H9 (cell line): ENCODE data around the gene IARS1. TPM values are rescaled to one million over a fixed set of nuclear protein-coding genes. Genes with fewer than 3 reads are reported as not detected.
A peak's percentile ranks its signal among the peaks of the same experiment; 100 is the strongest.

Source experiments
- DNase-seq: peaks from one replicate; pipeline ENCODE4 v3.0.0-alpha.2; 2017
- H2AFZ ChIP-seq: one replicate; pipeline ENCODE4 v1.6.1; 2013; ENCODE audit warnings: mild to moderate bottlenecking, low read length, control low read depth, moderate library complexity
- H2AK5ac ChIP-seq: 2 replicates; pipeline ENCODE4 v1.6.1; 2013; ENCODE audit warnings: low read length, control low read depth, mixed read lengths; ENCODE audit not compliant: insufficient read length
- H2BK120ac ChIP-seq: one replicate; pipeline ENCODE4 v1.6.1; 2013; ENCODE audit warnings: low read depth, mild to moderate bottlenecking, low read length, control low read depth, inconsistent platforms; ENCODE audit not compliant: poor library complexity, severe bottlenecking
- H2BK12ac ChIP-seq: 2 replicates; pipeline ENCODE4 v1.6.1; 2013; ENCODE audit warnings: low read length, control low read depth, mixed read lengths, low read depth; ENCODE audit not compliant: insufficient read length
- H2BK15ac ChIP-seq: 2 replicates; pipeline ENCODE4 v1.6.1; 2013; ENCODE audit warnings: low read depth, low read length, control low read depth
- H2BK20ac ChIP-seq: one replicate; pipeline ENCODE4 v1.6.1; 2013; ENCODE audit warnings: low read depth, mild to moderate bottlenecking, low read length, control low read depth, inconsistent platforms; ENCODE audit not compliant: poor library complexity, severe bottlenecking
- H2BK5ac ChIP-seq: 2 replicates; pipeline ENCODE4 v1.6.1; 2013; ENCODE audit warnings: low read length, control low read depth, mixed read lengths; ENCODE audit not compliant: insufficient read length
- H3K14ac ChIP-seq: 2 replicates; pipeline ENCODE4 v1.6.1; 2013; ENCODE audit warnings: low read length, control low read depth; ENCODE audit not compliant: insufficient read depth
- H3K18ac ChIP-seq: 2 replicates; pipeline ENCODE4 v1.6.1; 2013; ENCODE audit warnings: low read depth, mild to moderate bottlenecking, mixed read lengths, low read length, control low read depth; ENCODE audit not compliant: insufficient read length
- H3K23ac ChIP-seq: 2 replicates; pipeline ENCODE4 v1.6.1; 2013; ENCODE audit warnings: low read length, control low read depth, mixed read lengths, low read depth; ENCODE audit not compliant: insufficient read length
- H3K23me2 ChIP-seq: 2 replicates; pipeline ENCODE4 v1.6.1; 2013; ENCODE audit warnings: low read depth, mild to moderate bottlenecking, mixed read lengths, low read length, control low read depth; ENCODE audit not compliant: insufficient read length, poor library complexity, severe bottlenecking
- H3K27ac ChIP-seq: 2 replicates; pipeline ENCODE4 v1.5.1; 2013; ENCODE audit warnings: low read length, control low read depth, mixed read lengths, low read depth; ENCODE audit not compliant: insufficient read length
- H3K27me3 ChIP-seq: 2 replicates; pipeline ENCODE4 v1.6.1; 2013; ENCODE audit warnings: low read length, control low read depth, inconsistent platforms; ENCODE audit not compliant: insufficient read depth
- H3K4ac ChIP-seq: 2 replicates; pipeline ENCODE4 v1.6.1; 2013; ENCODE audit warnings: low read depth, mild to moderate bottlenecking, control low read depth, inconsistent platforms, low read length, moderate library complexity
- H3K4me1 ChIP-seq: 2 replicates; pipeline ENCODE4 v1.6.1; 2013; ENCODE audit warnings: low read length, control low read depth, inconsistent platforms; ENCODE audit not compliant: insufficient read depth
- H3K4me2 ChIP-seq: 2 replicates; pipeline ENCODE4 v1.6.1; 2013; ENCODE audit warnings: low read length, control low read depth, mixed read lengths; ENCODE audit not compliant: insufficient read length, insufficient read depth
- H3K56ac ChIP-seq: 2 replicates; pipeline ENCODE4 v1.6.1; 2013; ENCODE audit warnings: low read depth, mild to moderate bottlenecking, mixed read lengths, low read length, control low read depth; ENCODE audit not compliant: insufficient read length
- H3K79me1 ChIP-seq: 2 replicates; pipeline ENCODE4 v1.6.1; 2013; ENCODE audit warnings: low read depth, mild to moderate bottlenecking, moderate library complexity, low read length, control low read depth, inconsistent platforms; ENCODE audit not compliant: insufficient read depth, poor library complexity, severe bottlenecking
- H3K79me2 ChIP-seq: 2 replicates; pipeline ENCODE4 v1.6.1; 2013; ENCODE audit warnings: low read length, control low read depth, inconsistent platforms; ENCODE audit not compliant: insufficient read depth
- H3K9ac ChIP-seq: 2 replicates; pipeline ENCODE4 v1.6.1; 2013; ENCODE audit warnings: low read length, control low read depth, mixed read lengths; ENCODE audit not compliant: insufficient read length; ENCODE audit errors: extremely low read depth
- H3K9me3 ChIP-seq: one replicate; pipeline ENCODE4 v1.6.1; 2013; ENCODE audit warnings: low read depth, low read length, inconsistent platforms; ENCODE audit not compliant: control insufficient read depth
- H3T11ph ChIP-seq: one replicate; pipeline ENCODE4 v1.6.1; 2013; ENCODE audit warnings: mild to moderate bottlenecking, low read length, control low read depth, inconsistent platforms
- H4K20me1 ChIP-seq: one replicate; pipeline ENCODE4 v1.6.1; 2013; ENCODE audit not compliant: control insufficient read depth, insufficient read length, insufficient read depth
- H4K5ac ChIP-seq: 2 replicates; pipeline ENCODE4 v1.6.1; 2013; ENCODE audit warnings: low read depth, mild to moderate bottlenecking, mixed read lengths, low read length, control low read depth; ENCODE audit not compliant: insufficient read length
- H4K8ac ChIP-seq: replicated peaks from 2 replicates; pipeline ENCODE4 v1.6.1; 2013; ENCODE audit warnings: low read length, control low read depth, mixed read lengths, low read depth; ENCODE audit not compliant: insufficient read length
- H4K91ac ChIP-seq: 2 replicates; pipeline ENCODE4 v1.6.1; 2013; ENCODE audit warnings: low read depth, mild to moderate bottlenecking, moderate library complexity, mixed read lengths, low read length, control low read depth; ENCODE audit not compliant: insufficient read length
- H3K27ac Mint-ChIP-seq, 3 experiments: 2 replicates in 2 of 3; 3 replicates in 1 of 3; pipeline ENCODE4 v1.8.0; 2020 to 2021; ENCODE audit warnings: mixed read lengths in 3 of 3, mild to moderate bottlenecking in 1 of 3, moderate library complexity in 1 of 3
- H3K27me3 Mint-ChIP-seq: 2 replicates; pipeline ENCODE4 v1.8.0; 2021; ENCODE audit warnings: low read depth, mild to moderate bottlenecking, moderate library complexity, mixed read lengths
- H3K36me3 Mint-ChIP-seq, 3 experiments: 2 replicates in 2 of 3; 3 replicates in 1 of 3; pipeline ENCODE4 v1.8.0; 2020 to 2021; ENCODE audit warnings: low read depth in 3 of 3, mixed read lengths in 3 of 3; ENCODE audit not compliant: insufficient read depth in 1 of 3
- H3K4me1 Mint-ChIP-seq, 2 experiments: 2 replicates each; pipeline ENCODE4 v1.8.0; 2020; ENCODE audit warnings: mixed read lengths in 2 of 2
- H3K4me3 Mint-ChIP-seq, 2 experiments: 2 replicates in 1 of 2; 3 replicates in 1 of 2; pipeline ENCODE4 v1.8.0; 2020 to 2021; ENCODE audit warnings: mild to moderate bottlenecking in 2 of 2, mixed read lengths in 2 of 2, moderate library complexity in 1 of 2
- H3K9me3 Mint-ChIP-seq, 2 experiments: 2 replicates in 1 of 2; 3 replicates in 1 of 2; pipeline ENCODE4 v1.8.0; 2020; ENCODE audit warnings: mild to moderate bottlenecking in 2 of 2, mixed read lengths in 2 of 2, moderate library complexity in 1 of 2
- WGBS: extraction: QIAGEN DNeasy Blood & Tissue Kit; methylation state at CpG from one replicate; pipeline ENCODE4 v1.1.7; 2013; ENCODE audit warnings: missing lambda C conversion rate, low lambda C conversion rate, mixed read lengths; ENCODE audit not compliant: insufficient read length; ENCODE audit errors: extremely low coverage; 5-methylcytosine and 5-hydroxymethylcytosine counted together
- total RNA-seq: library from RNA; stranded (reverse); gene quantifications from 2 replicates; pipeline ENCODE4 v1.2.1, GENCODE V29; 2021
- TF ChIP-seq, protein P1 (sequence below): fragments of 200-600 bp; sonication (generic); conservative IDR thresholded peaks from 3 replicates; pipeline ENCODE4 v1.8.0; 2021; ENCODE audit warnings: antibody characterized with exemption, mild to moderate bottlenecking

The IARS1 gene
- total RNA-seq, 1 experiment from 2014 or later: 234 TPM

GRCh38 chr9:92325269-92325990 lies 31.9 kb upstream of the IARS1 start, which contains the start of the genes CENPP and NOL8:
TSS of gene CENPP (plus strand) at chr9:92325953.
TSS of gene NOL8 (minus strand) at chr9:92325350. CDS start at chr9:92324161, 1,189 bp downstream.
- peak within 1 kb of the TSS; percentile 93 for H2BK12ac ChIP-seq
- Mint-ChIP-seq H3K36me3 (peaks cover 5 to 23% (median 18%) of the 10 kb centered on the region in 3 experiments; a peak in 6 of 7 replicates), H3K9me3 (no peaks in the 10 kb centered on the region; a peak in 1 of 5 replicates), H3K4me1 (peaks cover 19 to 21% of the 10 kb centered on the region in 2 experiments), H3K4me3 (peak within 1 kb of the TSS; percentile 99), H3K27me3 (no peaks in the 10 kb centered on the region; the same call in 1 of the 2 replicates), H3K27ac (peak within 1 kb of the TSS; percentile 99)
- peak within 1 kb of the TSS; percentile 76 for H4K5ac ChIP-seq
- peaks cover 6% of the 10 kb centered on the region; the same call in 1 of the 2 replicates for H3K79me2 ChIP-seq
- no peaks in the 10 kb centered on the region for H3K27me3 ChIP-seq
- no peak within 1 kb of the TSS for H3K56ac ChIP-seq
- no peak within 1 kb of the TSS for H3K4ac ChIP-seq
- peak within 1 kb of the TSS; percentile 44 for H2BK5ac ChIP-seq
- peak within 1 kb of the TSS; percentile 63 for H3K4me2 ChIP-seq
- peak within 1 kb of the TSS; percentile 100 for H3K14ac ChIP-seq
- H3K18ac ChIP-seq: peak within 1 kb of the TSS; percentile 99
- no peak within 1 kb of the TSS for H3T11ph ChIP-seq
- H4K8ac ChIP-seq: no peak within 1 kb of the TSS
- no peaks in the 10 kb centered on the region for H3K79me1 ChIP-seq
- no CpG with 5 or more reads among the region's 55 CpGs for WGBS
- H3K27ac ChIP-seq: peak within 1 kb of the TSS; percentile 68
- peak; percentile 85 for DNase-seq
- no peak within 1 kb of the TSS for H4K91ac ChIP-seq
- peak within 1 kb of the TSS; percentile 99 for H2AFZ ChIP-seq
- H2BK15ac ChIP-seq: no peak within 1 kb of the TSS
- no peaks in the 10 kb centered on the region for H3K23me2 ChIP-seq
- no peak within 1 kb of the TSS for H2AK5ac ChIP-seq
- no peak within 1 kb of the TSS for H3K23ac ChIP-seq
- H4K20me1 ChIP-seq: no peaks in the 10 kb centered on the region
- H3K9me3 ChIP-seq: no peaks in the 10 kb centered on the region
- no peaks in the 10 kb centered on the region for H3K4me1 ChIP-seq
- no peak within 1 kb of the TSS for H2BK20ac ChIP-seq
- TF ChIP-seq, protein P1, sequence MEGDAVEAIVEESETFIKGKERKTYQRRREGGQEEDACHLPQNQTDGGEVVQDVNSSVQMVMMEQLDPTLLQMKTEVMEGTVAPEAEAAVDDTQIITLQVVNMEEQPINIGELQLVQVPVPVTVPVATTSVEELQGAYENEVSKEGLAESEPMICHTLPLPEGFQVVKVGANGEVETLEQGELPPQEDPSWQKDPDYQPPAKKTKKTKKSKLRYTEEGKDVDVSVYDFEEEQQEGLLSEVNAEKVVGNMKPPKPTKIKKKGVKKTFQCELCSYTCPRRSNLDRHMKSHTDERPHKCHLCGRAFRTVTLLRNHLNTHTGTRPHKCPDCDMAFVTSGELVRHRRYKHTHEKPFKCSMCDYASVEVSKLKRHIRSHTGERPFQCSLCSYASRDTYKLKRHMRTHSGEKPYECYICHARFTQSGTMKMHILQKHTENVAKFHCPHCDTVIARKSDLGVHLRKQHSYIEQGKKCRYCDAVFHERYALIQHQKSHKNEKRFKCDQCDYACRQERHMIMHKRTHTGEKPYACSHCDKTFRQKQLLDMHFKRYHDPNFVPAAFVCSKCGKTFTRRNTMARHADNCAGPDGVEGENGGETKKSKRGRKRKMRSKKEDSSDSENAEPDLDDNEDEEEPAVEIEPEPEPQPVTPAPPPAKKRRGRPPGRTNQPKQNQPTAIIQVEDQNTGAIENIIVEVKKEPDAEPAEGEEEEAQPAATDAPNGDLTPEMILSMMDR: no peak
- H3K9ac ChIP-seq: peak within 1 kb of the TSS; percentile 98
- H2BK120ac ChIP-seq: no peak within 1 kb of the TSS
